ENCODE measurements around the gene PCF11.

DNA sequence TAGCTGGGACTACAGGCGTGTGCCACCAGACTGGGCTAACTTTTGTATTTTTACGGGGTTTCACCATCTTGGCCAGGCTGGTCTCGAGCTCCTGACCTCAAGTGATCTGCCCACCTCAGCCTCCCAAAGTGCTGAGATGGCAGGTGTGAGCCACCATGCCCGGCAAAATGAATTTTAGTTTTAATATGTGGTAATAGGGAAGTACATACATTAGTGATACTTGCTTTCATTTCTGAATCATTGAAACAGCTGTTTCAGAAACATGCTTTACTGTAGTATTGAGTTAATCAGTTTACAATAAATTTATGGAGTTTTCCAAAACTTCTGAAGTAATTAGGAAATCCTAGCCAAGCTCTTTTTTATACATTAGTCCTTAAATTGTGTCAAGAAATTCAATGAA lies 15.6 kb downstream of the PCF11 start:
- TF ChIP-seq, protein P1, sequence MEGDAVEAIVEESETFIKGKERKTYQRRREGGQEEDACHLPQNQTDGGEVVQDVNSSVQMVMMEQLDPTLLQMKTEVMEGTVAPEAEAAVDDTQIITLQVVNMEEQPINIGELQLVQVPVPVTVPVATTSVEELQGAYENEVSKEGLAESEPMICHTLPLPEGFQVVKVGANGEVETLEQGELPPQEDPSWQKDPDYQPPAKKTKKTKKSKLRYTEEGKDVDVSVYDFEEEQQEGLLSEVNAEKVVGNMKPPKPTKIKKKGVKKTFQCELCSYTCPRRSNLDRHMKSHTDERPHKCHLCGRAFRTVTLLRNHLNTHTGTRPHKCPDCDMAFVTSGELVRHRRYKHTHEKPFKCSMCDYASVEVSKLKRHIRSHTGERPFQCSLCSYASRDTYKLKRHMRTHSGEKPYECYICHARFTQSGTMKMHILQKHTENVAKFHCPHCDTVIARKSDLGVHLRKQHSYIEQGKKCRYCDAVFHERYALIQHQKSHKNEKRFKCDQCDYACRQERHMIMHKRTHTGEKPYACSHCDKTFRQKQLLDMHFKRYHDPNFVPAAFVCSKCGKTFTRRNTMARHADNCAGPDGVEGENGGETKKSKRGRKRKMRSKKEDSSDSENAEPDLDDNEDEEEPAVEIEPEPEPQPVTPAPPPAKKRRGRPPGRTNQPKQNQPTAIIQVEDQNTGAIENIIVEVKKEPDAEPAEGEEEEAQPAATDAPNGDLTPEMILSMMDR (IDR thresholded peaks at IDR 0.05; ENCODE audit: poor library complexity) = no peak
- TF ChIP-seq EZH2 (IDR thresholded peaks at IDR 0.05; ENCODE audit: borderline replicate concordance) = no peak

Data from hepatocyte (in vitro differentiated cells).